Stomach (tissue), 4 donors: ENCODE measurements around the gene SLC1A2.

Source experiments
- EP300 ChIP-seq: sonication (generic); formaldehyde crosslinking; IDR thresholded peaks from one replicate; pipeline ENCODE4 v1.6.1; 2017; ENCODE audit warnings: antibody characterized with exemption
- POLR2A ChIP-seq, 4 donors: fragments of 450-650 bp; IDR thresholded peaks; one replicate each; pipeline ENCODE4 v1.6.1; 2016; ENCODE audit warnings: antibody characterized with exemption in 4 of 4, control low read depth in 2 of 4, mild to moderate bottlenecking in 1 of 4, moderate library complexity in 1 of 4
- TF ChIP-seq, protein P1 (sequence below), 7 experiments: fragments of 450-650 bp in 4 of 7; fragments of 200-600 bp in 3 of 7; sonication (generic) in 3 of 7; IDR thresholded peaks; one replicate each; pipeline ENCODE4 v1.5.1; 2016 to 2019; ENCODE audit warnings: antibody characterized with exemption in 7 of 7, control low read depth in 2 of 7, mild to moderate bottlenecking in 1 of 7

DNA sequence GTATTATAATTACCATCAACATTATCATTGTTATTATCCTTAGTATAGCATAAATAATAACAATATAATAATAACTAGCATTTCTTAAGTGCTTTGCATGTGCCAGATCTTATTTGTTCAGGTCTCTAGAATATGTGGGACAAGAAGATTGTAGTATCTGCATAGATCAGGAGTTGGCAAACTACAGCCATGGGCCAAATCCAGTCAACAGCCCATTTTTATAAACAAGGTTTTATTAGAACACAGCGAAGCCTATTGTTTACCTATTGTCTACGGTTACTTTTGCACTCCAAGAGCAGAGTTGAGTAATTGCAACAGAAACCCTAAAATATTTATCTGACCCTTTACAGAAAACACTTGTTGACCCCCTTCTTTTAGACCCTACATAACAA is 81.4 kb downstream of the SLC1A2 start:
- TF ChIP-seq POLR2A (IDR thresholded peaks at IDR 0.05) (no peak), EP300 (no peak)
- TF ChIP-seq, protein P1, sequence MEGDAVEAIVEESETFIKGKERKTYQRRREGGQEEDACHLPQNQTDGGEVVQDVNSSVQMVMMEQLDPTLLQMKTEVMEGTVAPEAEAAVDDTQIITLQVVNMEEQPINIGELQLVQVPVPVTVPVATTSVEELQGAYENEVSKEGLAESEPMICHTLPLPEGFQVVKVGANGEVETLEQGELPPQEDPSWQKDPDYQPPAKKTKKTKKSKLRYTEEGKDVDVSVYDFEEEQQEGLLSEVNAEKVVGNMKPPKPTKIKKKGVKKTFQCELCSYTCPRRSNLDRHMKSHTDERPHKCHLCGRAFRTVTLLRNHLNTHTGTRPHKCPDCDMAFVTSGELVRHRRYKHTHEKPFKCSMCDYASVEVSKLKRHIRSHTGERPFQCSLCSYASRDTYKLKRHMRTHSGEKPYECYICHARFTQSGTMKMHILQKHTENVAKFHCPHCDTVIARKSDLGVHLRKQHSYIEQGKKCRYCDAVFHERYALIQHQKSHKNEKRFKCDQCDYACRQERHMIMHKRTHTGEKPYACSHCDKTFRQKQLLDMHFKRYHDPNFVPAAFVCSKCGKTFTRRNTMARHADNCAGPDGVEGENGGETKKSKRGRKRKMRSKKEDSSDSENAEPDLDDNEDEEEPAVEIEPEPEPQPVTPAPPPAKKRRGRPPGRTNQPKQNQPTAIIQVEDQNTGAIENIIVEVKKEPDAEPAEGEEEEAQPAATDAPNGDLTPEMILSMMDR (IDR thresholded peaks at IDR 0.05) = no peak
